AML-193 (cell line): ENCODE results near the gene CRY1.

Experiments
- DNase-seq, 2 experiments: peaks; one replicate each; lab custom pipeline; 2025; lab: John Stamatoyannopoulos, UW

CRY1 gene

GRCh38 chr12:106962286-106962685 is 131.1 kb downstream of the CRY1 start:
- DNase-seq, result no peak

GRCh38 chr12:106960443-106960842 is 132.9 kb downstream of the CRY1 start:
- DNase-seq, result no peak

- no peak for DNase-seq
These were observed 135.8 kb downstream of the CRY1 start for GRCh38 chr12:106957583-106957982.

GRCh38 chr12:106956048-106956578 is 137.2 kb downstream of the CRY1 start:
- DNase-seq, result no peak

- DNase-seq, result peak; percentile 74
These were observed 137.8 kb downstream of the CRY1 start, which contains the start of gene TMEM263 for GRCh38 chr12:106955377-106956047. Gene TMEM263 (plus strand): TSS chr12:106955907. CDS start chr12:106967117, 11,210 bp downstream.

GRCh38 chr12:106954462-106955376 is 138.6 kb downstream of the CRY1 start:
- no peak for DNase-seq

- no peak for DNase-seq
These were observed 139.7 kb downstream of the CRY1 start for GRCh38 chr12:106953352-106954250.

- DNase-seq, result no peak
These were observed 142.8 kb downstream of the CRY1 start for GRCh38 chr12:106950591-106950990.

- DNase-seq, result no peak
These were observed 145.9 kb downstream of the CRY1 start for GRCh38 chr12:106947461-106947860.

- no peak for DNase-seq
These were observed 148.0 kb downstream of the CRY1 start for GRCh38 chr12:106945261-106945851.

GRCh38 chr12:106942775-106943174 is 150.6 kb downstream of the CRY1 start:
- no peak for DNase-seq

GRCh38 chr12:106941481-106942156 is 151.7 kb downstream of the CRY1 start:
- DNase-seq, result no peak
